Hepatocyte (in vitro differentiated cells): ENCODE data around the gene DLX6. TPM values are rescaled to one million over a fixed set of nuclear protein-coding genes. Genes with fewer than 3 reads are reported as not detected.

Experiments used
- DNase-seq: peaks from one replicate; pipeline ENCODE4 v3.0.0-alpha.2; 2016; ENCODE audit warnings: low spot score
- H2AFZ ChIP-seq: fragments of 200-600 bp; sonication (generic); 2 replicates; pipeline ENCODE4 v1.6.0; 2016; ENCODE audit warnings: antibody characterized with exemption, mild to moderate bottlenecking
- H3K27ac ChIP-seq: fragments of 200-600 bp; sonication (generic); 2 replicates; pipeline ENCODE4 v1.5.1; 2016; ENCODE audit warnings: mild to moderate bottlenecking
- H3K27me3 ChIP-seq: fragments of 200-600 bp; sonication (generic); 2 replicates; pipeline ENCODE4 v1.6.1; 2016
- H3K36me3 ChIP-seq: fragments of 200-600 bp; sonication (generic); replicated peaks from 2 replicates; pipeline ENCODE4 v1.5.1; 2016; ENCODE audit warnings: low read depth; ENCODE audit not compliant: insufficient read depth
- H3K4me1 ChIP-seq: fragments of 200-600 bp; sonication (generic); 2 replicates; pipeline ENCODE4 v1.5.1; 2016; ENCODE audit warnings: mild to moderate bottlenecking, moderate library complexity; ENCODE audit not compliant: insufficient read depth
- H3K4me2 ChIP-seq: fragments of 200-600 bp; sonication (generic); 2 replicates; pipeline ENCODE4 v1.6.0; 2016
- H3K4me3 ChIP-seq: fragments of 200-600 bp; sonication (generic); 2 replicates; pipeline ENCODE4 v1.5.1; 2016; ENCODE audit warnings: mild to moderate bottlenecking
- H3K79me2 ChIP-seq: fragments of 200-600 bp; sonication (generic); 2 replicates; pipeline ENCODE4 v1.6.0; 2017; ENCODE audit warnings: mild to moderate bottlenecking
- H3K9me2 ChIP-seq: fragments of 200-600 bp; sonication (generic); replicated peaks from 2 replicates; pipeline ENCODE4 v1.6.0; 2017; ENCODE audit warnings: mild to moderate bottlenecking; ENCODE audit not compliant: insufficient read depth
- H3K9me3 ChIP-seq: fragments of 200-600 bp; sonication (generic); 2 replicates; pipeline ENCODE4 v1.5.1; 2016; ENCODE audit warnings: low read depth, mild to moderate bottlenecking
- H4K20me1 ChIP-seq: fragments of 200-600 bp; sonication (generic); 2 replicates; pipeline ENCODE4 v1.6.0; 2016; ENCODE audit warnings: mild to moderate bottlenecking; ENCODE audit not compliant: insufficient read depth, poor library complexity, severe bottlenecking
- EZH2 ChIP-seq: fragments of 200-600 bp; sonication (generic); IDR thresholded peaks from 2 replicates; pipeline ENCODE4 v1.6.1; 2016; ENCODE audit warnings: antibody characterized with exemption, mild to moderate bottlenecking, borderline replicate concordance
- EZH2phosphoT487 ChIP-seq: fragments of 200-600 bp; sonication (generic); IDR thresholded peaks from one replicate; pipeline ENCODE4 v1.6.1; 2018; ENCODE audit warnings: antibody characterized with exemption, mild to moderate bottlenecking, low read depth, moderate library complexity; ENCODE audit not compliant: unreplicated experiment, severe bottlenecking
- WGBS: methylation state at CpG from one replicate; pipeline ENCODE4 v1.1.6; 2016; ENCODE audit warnings: low lambda C conversion rate; ENCODE audit errors: missing lambda C conversion rate; 5-methylcytosine and 5-hydroxymethylcytosine counted together
- polyA plus RNA-seq: library from polyadenylated mRNA; unstranded; fragments of >200 nt; fragmentation: Nextera tagmentation; extraction: Ambion mirVana; gene quantifications from 2 replicates; pipeline ENCODE4 v1.2.1, GENCODE V29; 2016
- total RNA-seq: library from RNA; depleted of rRNA; stranded (reverse); fragments of >200 nt; gene quantifications from 2 replicates; pipeline ENCODE4 v1.2.3, GENCODE V29; 2014
- TF ChIP-seq, protein P1 (sequence below): fragments of 200-600 bp; sonication (generic); IDR thresholded peaks from 2 replicates; pipeline ENCODE4 v1.5.1; 2016; ENCODE audit warnings: antibody characterized with exemption, mild to moderate bottlenecking; ENCODE audit not compliant: poor library complexity

Gene DLX6
- total and polyA plus RNA-seq, 2 experiments from 2014 or later: 1.9 to 3.5 TPM

DNA sequence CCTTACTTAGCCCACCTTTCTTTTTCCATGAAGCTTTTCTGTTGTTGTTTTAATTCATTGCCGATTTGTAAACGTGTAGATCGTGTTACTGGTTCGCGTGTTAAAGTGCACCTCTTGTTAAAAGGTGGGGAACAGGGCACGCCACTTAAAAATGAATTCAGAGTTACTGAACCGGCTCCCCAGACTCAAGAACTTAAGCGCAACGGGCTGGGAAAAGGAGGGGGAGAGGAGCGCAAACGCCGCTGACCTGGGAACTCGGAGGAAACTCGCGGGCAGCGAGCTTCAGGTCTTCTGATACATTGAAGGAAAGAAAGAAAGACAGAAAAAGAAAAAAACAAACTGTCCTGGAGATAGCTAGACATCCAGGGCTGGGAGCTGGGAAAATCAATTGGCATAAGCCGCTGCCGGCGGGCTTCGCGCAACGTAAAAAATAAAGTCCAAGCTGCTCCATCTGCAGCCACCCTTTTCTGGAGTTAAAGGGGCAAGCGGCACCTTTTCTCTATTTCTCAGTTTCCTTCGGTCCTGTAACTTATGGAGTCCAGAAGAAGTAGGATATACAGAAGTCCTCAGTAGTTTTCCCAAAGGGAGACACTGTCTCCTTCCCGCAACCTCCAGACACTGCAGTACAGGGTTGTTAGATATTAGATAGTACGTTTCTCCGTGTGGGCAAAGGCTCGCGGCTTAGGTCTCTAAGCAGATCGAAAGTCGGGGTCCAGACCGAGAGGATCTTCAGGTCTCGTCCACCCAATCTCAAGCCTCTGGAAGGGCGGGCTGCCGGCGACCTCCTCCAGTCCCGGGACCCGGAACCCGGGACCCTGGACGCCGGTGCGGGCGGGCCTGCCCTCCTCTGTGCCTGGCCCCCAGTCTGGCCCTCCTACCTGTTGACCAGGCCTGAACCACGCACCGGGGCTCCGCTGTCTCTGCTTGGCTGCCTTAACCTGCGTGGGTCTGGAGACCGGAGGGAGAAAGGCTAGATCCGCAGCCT, 1.8 kb upstream of the DLX6 start:
- Histone ChIP-seq H3K9me2 (no peaks in the 10 kb centered on the region), H2AFZ (peak overlapping the region; percentile 38), H3K36me3 (no peaks in the 10 kb centered on the region), H3K27me3 (peaks cover 91% of the 10 kb centered on the region), H4K20me1 (no peaks in the 10 kb centered on the region), H3K4me3 (no peak overlapping the region), H3K9me3 (no peaks in the 10 kb centered on the region), H3K79me2 (peaks cover 7% of the 10 kb centered on the region), H3K4me2 (peak overlapping the region; percentile 85), H3K4me1 (peaks cover 8% of the 10 kb centered on the region), H3K27ac (peak overlapping the region; percentile 40)
- WGBS: 8% methylated on average over 49 of the region's 49 CpGs
- DNase-seq: no peak
- TF ChIP-seq EZH2 (peak; percentile 87), EZH2phosphoT487 (peak; percentile 80)
- TF ChIP-seq, protein P1, sequence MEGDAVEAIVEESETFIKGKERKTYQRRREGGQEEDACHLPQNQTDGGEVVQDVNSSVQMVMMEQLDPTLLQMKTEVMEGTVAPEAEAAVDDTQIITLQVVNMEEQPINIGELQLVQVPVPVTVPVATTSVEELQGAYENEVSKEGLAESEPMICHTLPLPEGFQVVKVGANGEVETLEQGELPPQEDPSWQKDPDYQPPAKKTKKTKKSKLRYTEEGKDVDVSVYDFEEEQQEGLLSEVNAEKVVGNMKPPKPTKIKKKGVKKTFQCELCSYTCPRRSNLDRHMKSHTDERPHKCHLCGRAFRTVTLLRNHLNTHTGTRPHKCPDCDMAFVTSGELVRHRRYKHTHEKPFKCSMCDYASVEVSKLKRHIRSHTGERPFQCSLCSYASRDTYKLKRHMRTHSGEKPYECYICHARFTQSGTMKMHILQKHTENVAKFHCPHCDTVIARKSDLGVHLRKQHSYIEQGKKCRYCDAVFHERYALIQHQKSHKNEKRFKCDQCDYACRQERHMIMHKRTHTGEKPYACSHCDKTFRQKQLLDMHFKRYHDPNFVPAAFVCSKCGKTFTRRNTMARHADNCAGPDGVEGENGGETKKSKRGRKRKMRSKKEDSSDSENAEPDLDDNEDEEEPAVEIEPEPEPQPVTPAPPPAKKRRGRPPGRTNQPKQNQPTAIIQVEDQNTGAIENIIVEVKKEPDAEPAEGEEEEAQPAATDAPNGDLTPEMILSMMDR: no peak

GRCh38 chr7:97004247-97005182, 838 bp upstream of the DLX6 start:
- Histone ChIP-seq H3K9me3 (no peaks in the 10 kb centered on the region), H3K4me3 (peak overlapping the region; percentile 40), H3K27ac (peak overlapping the region; percentile 52), H3K79me2 (peaks cover 15% of the 10 kb centered on the region), H3K4me1 (peaks cover 8% of the 10 kb centered on the region), H3K36me3 (no peaks in the 10 kb centered on the region), H3K27me3 (peaks cover 91% of the 10 kb centered on the region), H3K9me2 (no peaks in the 10 kb centered on the region), H4K20me1 (no peaks in the 10 kb centered on the region), H3K4me2 (peak overlapping the region; percentile 85), H2AFZ (no peak overlapping the region)
- TF ChIP-seq, protein P1: no peak
- TF ChIP-seq EZH2phosphoT487 (peak; percentile 19), EZH2 (peak; percentile 52)
- no peak for DNase-seq
- 14% methylated on average over 20 of the region's 20 CpGs for WGBS

DNA sequence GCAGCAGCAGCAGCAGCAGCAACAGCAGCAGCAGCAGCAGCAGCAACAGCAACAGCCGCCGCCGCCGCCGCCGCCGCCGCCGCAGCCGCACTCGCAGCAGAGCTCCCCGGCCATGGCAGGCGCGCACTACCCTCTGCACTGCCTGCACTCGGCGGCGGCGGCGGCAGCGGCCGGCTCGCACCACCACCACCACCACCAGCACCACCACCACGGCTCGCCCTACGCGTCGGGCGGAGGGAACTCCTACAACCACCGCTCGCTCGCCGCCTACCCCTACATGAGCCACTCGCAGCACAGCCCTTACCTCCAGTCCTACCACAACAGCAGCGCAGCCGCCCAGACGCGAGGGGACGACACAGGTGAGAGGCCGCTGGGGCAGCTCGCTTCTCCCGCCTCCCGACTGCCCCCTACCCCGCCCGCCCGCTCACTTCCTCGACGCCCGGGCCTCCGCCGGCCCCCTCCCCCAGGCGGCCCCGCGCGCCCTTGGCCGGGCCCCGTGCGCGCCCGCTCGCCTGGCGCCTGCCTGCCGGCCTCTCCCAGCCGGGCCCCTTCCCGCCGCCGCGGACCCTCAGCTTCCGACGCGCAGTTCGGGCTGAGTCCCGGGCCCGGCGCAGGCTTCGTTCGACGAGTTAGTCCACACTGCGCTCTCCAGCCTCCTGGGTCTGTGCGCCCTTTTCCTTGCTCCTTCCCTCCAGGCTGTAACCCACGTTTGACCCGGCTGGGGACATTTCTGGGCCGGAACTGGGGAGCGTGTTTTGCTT, 882 bp downstream of the DLX6 start:
- Histone ChIP-seq H3K27me3 (peaks cover 91% of the 10 kb centered on the region), H3K27ac (peak overlapping the region; percentile 87), H3K36me3 (no peaks in the 10 kb centered on the region), H3K4me1 (peaks cover 8% of the 10 kb centered on the region), H4K20me1 (no peaks in the 10 kb centered on the region), H3K4me3 (peak overlapping the region; percentile 52), H2AFZ (peak overlapping the region; percentile 63), H3K9me2 (no peaks in the 10 kb centered on the region), H3K4me2 (peak overlapping the region; percentile 85), H3K79me2 (peaks cover 18% of the 10 kb centered on the region), H3K9me3 (no peaks in the 10 kb centered on the region)
- TF ChIP-seq, protein P1: no peak
- TF ChIP-seq EZH2phosphoT487 (no peak), EZH2 (no peak)
- DNase-seq: peak; percentile 59
- 0% methylated on average over 34 of the region's 83 CpGs for WGBS
